Measurements from ENCODE around the gene CACTIN.
"Not testable (repeated sequence)": the region's sequence is repeated elsewhere in the genome, so short reads cannot be mapped to it uniquely, and the experiment has no call there.

Gene CACTIN

DNA sequence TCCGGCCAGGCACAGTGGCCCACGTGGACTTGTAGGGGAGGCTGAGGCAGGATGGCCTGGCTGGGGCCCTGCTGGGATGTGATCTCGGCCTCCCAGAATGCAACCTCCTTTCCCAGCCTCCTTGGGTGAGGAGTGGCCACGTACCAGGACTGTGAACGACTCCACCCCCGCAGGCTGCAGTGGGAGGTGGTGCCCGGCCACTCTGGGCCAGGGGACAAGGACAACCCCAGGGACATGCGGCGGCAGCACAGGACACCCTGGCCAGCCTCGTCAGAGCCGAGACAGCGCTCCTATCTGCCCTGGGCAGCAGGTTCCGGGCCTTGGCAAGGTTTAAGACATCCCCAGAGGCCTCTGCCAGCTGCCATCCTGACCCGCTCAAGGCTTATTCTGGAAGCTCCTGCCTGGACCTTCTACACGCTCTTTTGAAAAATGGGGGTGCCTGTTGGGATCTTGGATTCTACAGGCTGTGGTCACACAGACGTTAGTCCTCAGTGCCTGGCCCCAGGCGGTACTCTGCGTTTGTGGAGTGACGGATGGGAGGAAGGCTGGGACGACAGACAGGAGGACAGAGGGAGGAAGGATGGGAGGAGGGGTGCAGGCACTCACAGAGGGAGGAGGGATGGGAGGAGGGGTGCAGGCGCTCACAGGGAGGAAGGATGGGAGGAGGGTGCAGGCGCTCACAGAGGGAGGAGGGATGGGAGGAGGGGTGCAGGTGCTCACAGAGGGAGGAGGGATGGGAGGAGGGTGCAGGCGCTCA, 19.9 kb upstream of the CACTIN start:
- no peak for DNase-seq (ENCODE audit: low spot score)

DNA sequence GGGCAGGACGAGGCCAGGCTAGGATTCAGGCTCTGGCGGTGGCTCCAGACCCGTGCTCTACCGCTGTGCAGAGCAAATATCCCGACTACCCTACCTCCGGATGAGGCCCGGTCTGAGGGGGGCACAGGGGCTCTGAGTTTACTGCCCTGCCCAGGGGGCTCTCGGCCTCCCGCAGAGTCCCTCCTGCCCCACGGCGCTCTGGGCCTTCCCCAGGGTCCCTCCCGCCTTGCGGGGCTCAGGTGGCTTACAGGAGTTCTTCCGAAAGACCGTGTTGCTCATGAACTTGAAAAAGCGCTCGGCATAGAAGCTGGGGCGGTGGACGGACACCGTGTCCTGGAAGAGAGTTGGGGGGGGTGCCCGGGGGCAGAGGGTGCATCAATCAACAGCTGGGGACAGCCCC, 19.1 kb upstream of the CACTIN start:
- no peak for DNase-seq (ENCODE audit: low spot score)

DNA sequence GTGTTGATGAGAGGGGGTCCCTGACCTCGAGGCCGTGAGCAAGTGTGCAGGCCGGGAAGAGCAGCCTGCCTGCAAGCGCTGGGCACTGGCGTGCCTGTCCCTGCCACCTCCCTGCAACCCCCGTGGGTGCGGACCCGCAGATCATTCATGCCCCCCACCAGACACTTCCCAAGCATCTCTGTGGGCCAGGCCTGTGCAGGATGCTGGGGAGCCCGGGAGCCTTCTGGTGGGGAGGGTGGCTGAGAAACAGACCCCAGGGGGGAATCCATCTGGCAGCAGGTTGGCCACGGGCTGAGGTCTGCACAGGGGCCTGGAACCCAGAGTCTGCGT, 18.4 kb upstream of the CACTIN start:
- DNase-seq (ENCODE audit: low spot score), result no peak

DNA sequence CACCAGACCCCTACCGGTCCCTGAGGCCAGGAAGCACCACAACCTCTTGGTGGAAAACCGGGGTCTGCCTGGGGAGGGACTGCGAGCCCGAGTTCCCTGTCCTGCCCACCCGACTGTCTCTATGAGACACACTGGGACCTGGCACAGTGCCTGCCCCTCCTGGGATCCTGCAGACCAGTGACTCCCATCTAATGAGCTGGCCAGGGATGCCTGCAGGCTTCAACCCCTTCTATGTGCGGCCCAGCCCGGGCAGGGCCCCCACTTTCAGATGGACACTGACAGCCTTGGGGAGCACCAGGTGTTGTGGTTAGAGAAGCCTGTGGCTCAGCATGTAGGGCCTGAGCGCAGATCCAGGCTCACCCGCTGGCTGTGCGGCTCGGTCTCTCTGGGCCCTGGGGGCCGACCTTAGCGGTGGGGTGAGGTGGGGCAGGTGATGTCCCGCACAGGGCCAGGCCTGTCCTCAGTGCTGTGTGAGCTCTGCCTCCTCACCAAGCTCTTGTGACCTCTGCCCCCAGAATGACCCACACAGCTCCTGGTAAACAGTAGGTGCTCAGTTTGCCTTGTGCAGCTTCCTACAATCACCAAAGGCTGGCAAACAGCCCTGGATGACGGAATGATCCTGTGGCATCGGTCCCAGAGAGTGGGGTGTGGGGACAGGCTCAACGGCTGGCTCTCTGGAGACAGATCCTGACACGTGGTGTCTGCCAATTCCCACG, 17.9 kb upstream of the CACTIN start:
- no peak for DNase-seq (ENCODE audit: low spot score)

DNA sequence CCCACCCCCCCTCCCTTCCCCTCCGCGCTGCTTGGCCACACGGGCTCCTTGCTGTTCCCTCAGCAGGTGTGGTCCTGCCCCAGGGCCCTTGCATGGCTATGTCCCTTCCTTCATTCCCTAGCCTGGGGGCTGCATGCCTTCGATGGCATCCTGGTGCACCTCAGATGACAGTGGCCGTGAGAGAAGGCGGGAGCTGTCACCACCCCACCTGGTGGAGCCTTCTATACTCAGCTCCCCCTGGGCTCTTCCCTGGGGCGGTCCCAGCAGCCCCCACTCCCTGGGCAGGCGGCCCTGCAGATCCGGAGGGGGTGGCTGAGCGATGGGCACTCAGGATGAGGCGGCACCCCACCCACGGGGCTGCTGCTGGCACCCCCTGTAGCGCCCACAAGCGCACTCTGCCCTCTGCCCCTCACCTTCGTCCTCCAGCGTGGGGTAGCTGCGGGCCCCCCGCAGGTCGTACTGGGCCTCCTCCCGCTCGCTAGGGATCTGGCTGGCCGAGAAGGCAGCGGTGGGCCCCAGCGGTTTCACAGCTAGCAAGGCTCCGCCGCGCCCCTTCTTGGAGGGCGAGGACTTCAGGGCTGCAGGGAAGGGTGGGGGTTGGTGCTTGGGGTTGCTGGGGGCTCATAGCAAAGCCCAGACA, 17.2 kb upstream of the CACTIN start:
- DNase-seq (ENCODE audit: low spot score), result no peak

DNA sequence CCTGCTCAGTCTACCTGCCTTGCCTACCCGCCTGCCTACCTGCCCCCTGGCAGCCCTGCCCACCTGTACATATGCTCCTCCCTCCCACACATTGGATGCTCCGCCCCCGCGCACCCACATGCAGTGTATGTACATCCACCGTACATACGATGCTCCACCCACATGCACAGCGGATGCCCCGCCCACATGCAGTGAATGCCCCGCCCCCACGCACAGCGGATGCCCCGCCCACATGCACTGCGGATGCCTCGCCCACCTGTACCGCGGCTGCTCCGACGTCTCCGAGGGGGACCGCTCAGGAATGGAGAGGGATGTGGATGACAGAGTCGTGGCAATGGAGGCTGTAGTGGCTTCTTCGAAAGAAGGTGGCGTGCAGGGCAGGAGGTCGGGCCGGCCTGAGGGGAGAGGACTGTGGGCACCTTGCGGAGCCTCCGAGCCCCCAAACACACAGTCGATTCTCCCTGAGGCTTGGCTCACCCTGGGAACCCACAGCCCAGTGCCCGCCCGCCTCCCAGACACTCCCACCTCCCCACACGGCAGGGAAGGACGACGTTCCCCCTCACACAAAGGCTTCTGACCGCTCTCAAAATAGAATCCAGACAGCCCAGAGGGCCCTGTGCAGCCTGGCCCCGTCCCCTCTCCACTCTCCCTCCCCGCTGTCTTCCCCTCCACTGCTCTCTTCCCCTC, 16.5 kb upstream of the CACTIN start:
- DNase-seq (ENCODE audit: low spot score), result no peak

DNA sequence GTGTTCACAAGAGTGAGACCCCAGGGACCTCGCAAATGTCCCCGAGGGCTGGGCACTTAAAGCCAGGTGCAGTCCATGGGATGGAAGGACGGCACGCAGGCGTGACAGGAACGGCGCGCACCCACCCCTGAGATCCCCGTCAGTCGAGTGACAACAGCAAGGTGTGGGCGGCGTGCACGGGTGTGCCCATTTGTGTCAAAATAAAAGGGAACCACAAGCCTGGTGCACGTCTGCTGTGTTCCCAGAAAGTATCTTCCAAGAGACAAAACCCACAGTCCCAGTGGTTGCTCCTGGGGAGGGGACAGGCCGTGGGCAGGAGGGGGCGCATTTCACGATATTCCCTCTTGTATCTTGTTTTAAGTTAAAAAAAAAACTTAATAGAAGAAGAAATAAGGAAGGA, 15.7 kb upstream of the CACTIN start:
- no peak for DNase-seq (ENCODE audit: low spot score)

DNA sequence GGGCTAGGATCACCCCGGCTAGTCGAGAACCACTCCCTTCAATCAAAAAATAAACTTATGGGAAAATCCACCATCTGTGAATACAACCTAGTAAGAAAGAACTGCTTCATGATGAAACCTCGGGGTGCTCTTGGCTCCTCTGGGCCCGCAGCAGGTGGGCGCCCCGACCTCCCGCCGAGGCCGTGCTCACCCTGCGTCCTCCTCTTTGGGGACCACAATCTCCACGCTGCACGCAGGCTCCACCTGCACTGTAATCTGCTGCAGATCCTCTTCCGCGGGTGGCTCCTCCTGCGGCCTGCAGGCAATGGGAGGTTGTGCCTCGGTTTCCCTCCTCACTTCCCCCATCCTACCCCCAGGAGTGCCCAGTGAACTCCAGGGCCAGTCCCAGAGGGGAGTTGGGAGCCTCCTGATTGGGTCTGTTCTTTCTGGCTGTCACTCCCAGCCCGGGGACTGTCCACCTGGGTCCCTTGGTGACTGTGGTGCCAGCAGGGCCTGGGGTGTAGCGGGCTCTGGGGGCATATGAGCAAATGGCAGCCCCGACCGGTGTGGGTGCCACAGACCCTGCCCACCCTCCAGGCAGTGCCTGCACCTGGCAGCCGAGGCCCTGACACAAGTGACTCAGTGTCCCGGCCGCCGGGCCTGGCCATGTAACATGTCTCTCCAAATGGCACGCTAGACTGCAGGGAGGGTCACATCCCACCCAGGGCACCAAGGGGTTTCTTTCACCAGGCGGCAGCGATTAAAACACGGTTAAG, 15.1 kb upstream of the CACTIN start:
- no peak for DNase-seq (ENCODE audit: low spot score)

DNA sequence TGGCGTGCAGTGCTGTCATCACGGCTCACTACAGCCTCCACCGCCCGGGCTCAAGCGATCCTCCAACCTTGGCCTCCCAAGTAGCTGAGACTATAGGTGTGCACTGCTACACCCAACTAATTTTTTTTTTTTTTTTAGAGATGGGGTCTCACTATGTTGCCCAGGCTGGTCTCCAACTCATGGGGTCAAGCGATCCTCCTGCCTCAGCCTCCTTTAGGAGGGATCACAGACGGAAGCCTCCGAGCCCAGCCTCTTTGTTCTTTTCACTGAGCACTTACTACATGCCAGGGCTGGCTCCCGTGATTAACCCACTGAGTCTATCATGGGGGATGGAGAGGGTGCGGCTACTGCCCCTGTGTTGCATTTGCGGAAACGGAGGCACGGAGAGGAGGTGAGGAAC, 12.9 kb upstream of the CACTIN start:
- DNase-seq (ENCODE audit: low spot score), result no peak

DNA sequence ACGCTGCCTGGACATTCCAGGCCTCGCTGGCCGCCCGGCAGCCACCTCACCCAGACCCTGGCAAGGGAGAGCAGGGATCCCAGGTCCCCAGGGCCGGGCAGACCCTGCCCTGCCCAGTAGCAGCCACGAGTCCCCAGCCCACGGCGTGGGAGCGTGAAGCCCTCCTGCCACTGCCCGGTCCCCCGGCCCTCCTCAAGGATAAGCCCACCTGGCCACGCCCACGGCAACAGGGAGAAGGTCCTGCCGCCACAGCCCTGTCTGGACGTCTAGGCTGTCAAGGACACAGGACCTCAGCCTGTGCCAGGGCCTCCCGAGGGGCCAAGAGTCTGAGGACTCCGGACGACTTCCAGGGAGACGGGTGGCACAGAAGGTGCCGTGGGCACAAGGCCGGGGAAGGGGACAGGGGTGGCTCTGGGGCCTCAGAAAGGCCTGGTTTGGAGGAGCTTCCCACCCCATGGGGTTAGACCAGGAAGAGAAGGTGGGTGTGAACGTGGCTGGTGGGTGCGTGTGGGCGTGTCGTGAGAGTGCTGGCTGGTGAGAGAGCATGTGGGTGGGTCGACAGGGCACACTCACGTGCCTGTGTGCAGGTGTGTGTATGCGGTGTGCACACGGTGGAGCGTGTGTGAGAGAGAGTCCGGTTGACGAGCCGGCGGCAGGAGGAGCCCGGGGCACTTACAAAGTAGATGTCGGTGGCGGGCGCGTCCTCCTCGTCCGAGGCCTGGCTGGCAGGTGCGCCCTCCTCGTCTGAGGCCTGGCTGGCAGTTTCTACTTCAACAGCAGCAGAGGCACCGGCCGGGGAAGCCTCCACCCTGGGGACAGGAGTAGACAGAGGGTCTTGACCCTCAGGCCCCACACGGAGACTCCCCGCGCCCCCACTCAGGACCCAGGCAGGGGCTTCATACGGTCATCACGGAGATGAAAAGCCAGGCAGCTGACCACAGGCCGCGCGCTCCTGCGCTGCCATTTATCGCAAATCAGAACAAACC, 11.9 kb upstream of the CACTIN start:
- no peak for DNase-seq (ENCODE audit: low spot score)

DNA sequence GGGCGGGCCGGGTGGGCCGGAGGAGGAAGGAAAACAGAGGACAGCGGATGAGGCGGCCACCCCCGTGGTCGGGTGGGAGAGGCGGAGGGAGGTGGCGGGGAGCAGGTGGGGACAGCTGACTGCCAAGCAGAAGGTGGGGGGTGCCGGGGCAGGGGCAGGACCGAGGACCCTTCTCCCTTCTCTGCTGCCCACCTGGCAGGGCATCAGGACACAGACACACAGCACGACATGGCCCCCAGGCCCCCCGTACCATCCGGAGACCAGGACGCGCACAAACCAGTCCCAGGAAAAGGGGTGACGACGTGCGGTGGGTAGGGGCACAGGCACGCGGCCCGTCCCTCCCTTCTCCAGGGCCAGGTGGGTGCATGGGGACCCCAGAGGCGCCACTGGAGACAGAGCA, 11.0 kb upstream of the CACTIN start:
- no peak for DNase-seq (ENCODE audit: low spot score)

DNA sequence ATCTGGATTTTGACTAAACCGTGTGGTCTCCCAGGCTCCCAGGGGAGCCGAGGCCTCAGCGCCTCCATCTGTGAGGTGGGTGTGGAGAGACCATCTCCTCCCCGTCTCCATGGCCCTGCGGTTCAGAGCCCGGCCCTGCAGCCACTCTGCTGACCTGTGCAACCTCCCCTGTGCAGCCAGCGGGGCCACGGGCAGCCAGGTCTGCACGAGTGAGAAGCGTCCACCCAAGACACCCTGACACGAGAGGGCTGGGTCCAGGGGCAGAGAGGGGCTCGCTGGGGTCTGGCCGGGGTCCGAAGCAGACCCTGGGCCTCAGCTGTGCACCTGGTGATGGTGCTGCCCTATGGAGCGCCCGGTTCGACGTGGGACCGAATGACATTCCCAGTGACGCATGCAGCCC, 10.4 kb upstream of the CACTIN start:
- no peak for DNase-seq (ENCODE audit: low spot score)

DNA sequence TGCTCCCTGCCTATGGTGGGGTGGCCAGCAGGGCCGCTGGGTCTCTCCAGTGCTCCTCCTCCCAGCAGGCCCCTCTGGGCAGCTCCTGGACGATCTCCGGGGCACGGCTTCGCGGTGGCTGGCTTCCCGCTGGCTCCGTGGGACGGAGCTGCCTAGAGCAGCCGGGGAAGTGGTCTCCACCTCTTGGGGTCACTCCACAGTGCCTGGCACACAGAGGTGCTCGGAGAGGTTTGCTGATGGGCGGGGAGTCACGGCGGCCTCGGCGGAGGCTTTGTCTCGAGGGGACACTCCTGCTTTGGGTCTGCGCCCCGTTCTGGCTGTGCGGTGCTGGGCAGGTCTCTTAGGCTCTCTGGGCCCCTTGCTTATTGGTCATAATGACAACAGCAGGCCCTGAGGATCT, 9.9 kb upstream of the CACTIN start:
- no peak for DNase-seq (ENCODE audit: low spot score)

DNA sequence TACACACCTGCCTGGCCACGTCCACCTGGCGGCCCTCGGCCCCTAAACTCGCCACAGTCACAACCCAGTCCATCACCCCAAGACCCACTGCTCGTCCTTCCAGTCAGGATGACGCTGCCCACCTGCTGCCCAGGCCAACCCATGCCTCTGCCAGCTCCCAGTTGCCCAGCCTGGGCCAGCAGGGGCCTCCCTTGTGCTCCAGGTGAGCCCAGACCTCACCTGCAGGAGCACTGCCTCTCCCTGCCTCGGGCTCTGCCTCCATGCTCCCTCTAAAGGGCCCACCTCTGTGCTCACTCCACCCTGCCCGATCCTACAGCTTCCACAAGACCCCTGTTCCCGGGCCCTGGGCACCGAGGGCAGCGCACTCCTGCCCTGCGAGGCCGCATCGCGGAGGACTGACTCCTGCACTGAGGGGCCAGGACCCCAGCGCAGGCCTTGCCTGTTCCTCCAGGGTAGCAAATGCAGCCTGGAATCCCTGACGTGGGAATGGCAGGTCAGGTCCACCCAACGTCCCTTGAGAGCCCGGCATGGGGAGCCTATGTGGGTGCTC, 8.0 kb upstream of the CACTIN start:
- DNase-seq (ENCODE audit: low spot score), result no peak

DNA sequence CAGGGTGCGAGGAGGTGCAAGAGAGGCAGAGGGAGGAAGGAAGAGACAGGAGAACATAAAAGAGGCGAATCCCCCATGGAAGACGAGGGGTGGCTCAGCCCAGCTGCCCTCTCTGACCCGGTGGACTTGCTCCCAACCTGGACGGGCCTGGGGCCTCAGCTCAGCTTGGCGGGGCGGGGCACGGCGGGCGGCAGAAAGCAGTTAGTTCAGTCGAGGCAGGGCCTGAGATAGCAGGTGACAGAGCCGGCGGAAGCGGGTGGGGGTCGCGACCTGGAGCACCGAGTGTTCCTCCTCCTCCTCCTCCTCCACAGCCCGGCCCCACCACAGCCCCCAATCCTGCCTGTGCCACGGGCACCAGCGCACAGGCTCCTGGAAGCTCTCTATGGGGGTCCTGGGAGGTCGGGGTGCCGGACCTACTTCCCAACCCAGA, 7.0 kb upstream of the CACTIN start:
- DNase-seq (ENCODE audit: low spot score), result no peak

DNA sequence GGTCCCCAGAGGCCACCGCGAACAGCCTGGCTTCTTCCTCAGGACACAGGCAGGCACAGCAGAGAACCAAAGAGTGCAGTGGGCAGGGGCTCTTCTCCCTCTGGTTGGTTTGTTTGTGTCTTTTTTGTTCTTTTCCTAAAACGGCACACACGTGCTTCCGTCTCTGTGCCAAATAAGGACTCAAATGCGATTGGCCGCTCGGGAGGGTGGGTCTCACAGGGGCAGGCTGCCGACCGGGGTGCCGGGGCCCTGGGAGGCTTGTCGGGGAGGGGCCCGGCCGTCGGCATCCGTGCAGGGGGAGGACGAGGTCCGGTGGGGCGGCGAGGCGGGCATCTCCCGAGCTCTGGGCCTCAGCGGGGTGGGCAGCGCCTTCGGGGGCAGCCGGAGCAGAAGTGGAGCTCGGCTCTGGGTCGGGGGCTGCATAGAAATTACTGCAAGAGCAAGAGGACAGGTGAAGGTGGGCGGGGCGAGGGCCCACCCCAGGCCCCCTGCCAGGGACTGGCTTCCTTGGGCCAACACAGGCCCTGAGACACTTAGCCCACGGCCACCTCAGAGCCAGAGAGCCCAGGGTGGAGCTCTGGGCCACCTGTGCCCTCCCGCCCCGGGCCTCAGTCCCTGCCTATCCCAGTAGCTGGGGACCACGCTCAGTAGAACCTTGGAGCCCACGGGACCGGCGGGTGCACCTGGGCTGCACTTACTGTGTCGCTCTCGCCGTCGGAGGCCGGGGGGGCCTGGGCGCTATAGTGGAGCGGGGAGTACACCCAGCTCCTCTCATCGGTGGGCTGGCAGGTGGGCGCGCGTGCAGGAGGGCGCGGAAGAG, 6.4 kb upstream of the CACTIN start:
- no peak for DNase-seq (ENCODE audit: low spot score)

DNA sequence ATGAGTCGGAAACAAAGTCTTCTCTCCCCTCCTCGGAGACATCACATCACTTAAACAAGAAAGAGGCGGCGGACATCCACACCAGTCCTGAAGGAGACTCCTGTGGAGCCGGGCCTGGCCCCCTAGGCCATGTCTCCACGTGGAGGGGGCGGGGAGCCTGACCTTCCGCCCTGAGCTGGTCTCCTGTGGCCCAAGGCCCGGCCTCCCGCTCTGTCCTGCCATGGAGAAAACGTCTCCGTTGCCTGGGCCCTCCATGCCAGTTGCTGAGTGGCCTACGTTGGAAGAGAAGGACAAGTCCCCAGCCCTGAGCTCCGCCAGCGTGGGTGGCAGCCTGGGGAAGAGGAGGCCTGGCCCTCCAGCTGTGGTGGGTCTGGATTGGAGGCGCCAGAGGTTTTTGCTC, 5.5 kb upstream of the CACTIN start:
- DNase-seq (ENCODE audit: low spot score), result no peak

DNA sequence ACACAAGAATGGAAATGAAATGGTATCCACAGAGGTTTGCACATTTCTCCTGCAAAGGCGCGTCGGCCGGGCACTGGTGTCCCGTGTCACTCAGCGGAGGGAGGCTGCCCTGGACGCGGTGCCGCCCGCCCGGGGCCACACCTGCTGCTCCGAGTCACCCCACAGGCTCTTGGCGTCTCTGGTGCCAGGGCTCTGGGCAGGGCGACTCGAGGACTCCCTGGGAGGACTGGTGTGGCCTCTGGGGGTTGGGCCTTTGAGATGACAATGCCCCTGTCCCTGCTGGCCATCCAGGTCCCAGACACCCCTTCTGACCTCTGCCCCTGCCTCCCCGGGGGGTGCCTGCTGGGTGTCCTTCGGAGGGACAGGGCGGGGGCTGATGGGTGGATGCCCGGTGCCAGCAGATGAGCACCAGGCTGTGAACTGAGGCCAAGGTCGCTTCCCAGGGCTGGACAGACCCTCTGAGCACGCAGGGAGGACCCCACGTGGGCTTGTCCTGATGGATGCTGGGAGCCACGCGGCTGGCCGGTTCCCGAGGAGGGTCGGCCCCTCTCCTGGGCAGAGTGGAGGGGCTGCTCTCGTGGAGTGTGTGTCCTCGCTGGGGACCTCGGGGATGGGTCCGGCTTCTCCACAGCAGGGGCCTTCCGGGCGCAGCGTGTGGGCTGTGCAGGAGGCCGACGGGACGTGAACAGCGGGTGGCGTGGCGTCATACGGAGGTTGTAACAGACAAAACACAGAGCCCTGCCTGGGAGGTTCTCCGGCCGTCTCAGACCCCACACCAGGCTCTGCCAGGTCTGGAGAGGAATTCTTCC, 4.7 kb upstream of the CACTIN start:
- DNase-seq (ENCODE audit: low spot score), result no peak

DNA sequence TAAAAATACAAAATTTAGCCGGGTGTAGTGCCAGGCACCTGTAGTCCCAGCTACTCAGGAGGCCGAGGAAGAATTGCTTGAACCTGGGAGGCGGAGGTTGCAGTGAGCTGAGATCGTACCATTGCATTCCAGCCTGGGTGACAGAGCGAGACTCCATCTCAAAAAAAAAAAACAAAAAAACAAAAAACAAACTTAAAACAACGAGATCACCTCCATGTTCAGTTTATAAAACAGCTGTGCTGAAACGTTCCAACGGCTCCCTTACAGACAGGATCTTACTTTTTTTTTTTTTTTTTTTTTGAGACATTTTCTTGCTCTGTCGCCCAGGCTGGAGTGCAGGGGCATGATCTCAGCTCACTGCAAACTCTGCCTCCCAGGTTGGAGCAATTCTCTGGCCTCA, 2.2 kb upstream of the CACTIN start:
- DNase-seq (ENCODE audit: low spot score), result not testable (repeated sequence)

Data from kidney capillary endothelial cell (primary cell).